ENCODE results near the gene KDM5B. TPM values are rescaled to one million over a fixed set of nuclear protein-coding genes. Genes with fewer than 3 reads are reported as not detected.

The KDM5B gene
- total and polyA plus RNA-seq, 9 of the 15 experiments (the other 6 are each of a cell fraction or from before 2014, with no cell fraction given), result 15.4 to 90.6 (median 57.1) TPM

DNA sequence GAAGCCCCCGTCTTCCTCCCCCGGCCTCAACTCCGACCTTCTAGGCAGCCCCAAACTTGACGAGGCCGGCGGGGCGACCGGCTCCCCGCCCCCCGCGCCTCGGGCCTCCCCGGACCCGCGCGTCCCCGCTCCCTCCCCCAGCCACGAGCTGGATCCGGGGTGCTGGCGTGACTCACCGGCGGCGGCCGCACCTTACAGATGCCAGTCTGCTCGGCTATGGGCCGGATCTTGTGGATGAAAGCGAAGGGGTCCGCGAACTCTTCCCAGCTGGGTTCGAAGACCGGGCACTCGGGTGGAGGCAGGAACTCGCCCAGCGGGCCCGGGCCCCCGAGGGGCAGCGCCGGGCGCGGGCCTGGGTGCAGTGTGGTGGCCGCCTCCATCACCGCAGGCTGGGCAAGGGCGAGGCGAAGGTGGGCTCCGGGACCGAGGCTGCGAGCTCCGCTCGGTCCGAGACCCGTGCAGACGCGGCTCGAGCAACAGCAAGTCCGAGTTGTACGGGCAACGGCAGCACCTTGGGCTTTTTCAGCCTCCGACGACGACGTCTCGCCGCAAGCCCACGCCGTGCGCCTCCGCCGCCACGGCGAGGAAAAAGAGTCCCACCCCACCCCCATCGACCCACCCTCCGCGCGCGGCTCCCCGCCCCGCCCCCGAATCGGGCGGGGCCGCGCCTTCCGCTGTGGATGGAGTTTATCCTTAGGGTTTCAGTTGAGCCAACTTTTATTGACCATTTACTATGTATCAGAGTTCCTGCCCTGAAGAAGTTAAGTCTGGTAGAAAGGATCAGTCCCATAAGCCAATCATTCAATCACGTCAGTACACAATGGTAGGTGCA is at the start of gene KDM5B (continued):
- TF ChIP-seq, protein P1, sequence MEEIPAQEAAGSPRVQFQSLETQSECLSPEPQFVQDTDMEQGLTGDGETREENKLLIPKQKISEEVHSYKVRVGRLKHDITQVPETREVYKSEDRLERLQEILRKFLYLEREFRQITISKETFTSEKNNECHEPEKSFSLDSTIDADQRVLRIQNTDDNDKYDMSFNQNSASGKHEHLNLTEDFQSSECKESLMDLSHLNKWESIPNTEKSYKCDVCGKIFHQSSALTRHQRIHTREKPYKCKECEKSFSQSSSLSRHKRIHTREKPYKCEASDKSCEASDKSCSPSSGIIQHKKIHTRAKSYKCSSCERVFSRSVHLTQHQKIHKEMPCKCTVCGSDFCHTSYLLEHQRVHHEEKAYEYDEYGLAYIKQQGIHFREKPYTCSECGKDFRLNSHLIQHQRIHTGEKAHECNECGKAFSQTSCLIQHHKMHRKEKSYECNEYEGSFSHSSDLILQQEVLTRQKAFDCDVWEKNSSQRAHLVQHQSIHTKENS (CRISPR knock-in tag; IDR thresholded peaks at IDR 0.05), result no peak
- TF ChIP-seq PYGO2 (tag; IDR thresholded peaks at IDR 0.05) (no peak), ZNF76 (CRISPR knock-in tag; IDR thresholded peaks at IDR 0.05; ENCODE audit: borderline replicate concordance) (no peak), RBFOX2 (IDR thresholded peaks at IDR 0.05; ENCODE audit: low read depth, low read length) (peak; percentile 92), PTBP1 (IDR thresholded peaks at IDR 0.05; ENCODE audit: low read depth, low read length) (no peak), THAP12 (CRISPR knock-in tag; IDR thresholded peaks at IDR 0.05) (peak; percentile 61; the same call in 1 of the 2 replicates), NCOA1 (IDR thresholded peaks at IDR 0.05; ENCODE audit: low read depth) (no peak), PURB (CRISPR knock-in tag; IDR thresholded peaks at IDR 0.05; ENCODE audit: low read depth) (no peak), SRSF7 (optimal IDR thresholded peaks at IDR 0.05; ENCODE audit: low read depth, low read length) (no peak), CCAR2 (IDR thresholded peaks at IDR 0.05; ENCODE audit: low read depth, low read length) (no peak), ZNF707 (CRISPR knock-in tag; conservative IDR thresholded peaks at IDR 0.05) (no peak), ZNF174 (CRISPR knock-in tag; IDR thresholded peaks at IDR 0.05) (no peak), ZNF696 (CRISPR knock-in tag; conservative IDR thresholded peaks at IDR 0.05) (no peak), ZNF507 (tag; conservative IDR thresholded peaks at IDR 0.05) (no peak), MCM3 (IDR thresholded peaks at IDR 0.05) (no peak), PHF21A (IDR thresholded peaks at IDR 0.05; ENCODE audit: borderline replicate concordance, low read depth) (no peak), NFYB (IDR thresholded peaks at IDR 0.05; ENCODE audit: extremely low read depth, insufficient read length) (no peak), U2AF2 (optimal IDR thresholded peaks at IDR 0.05; ENCODE audit: low read depth, low read length) (no peak), NFRKB (IDR thresholded peaks at IDR 0.05; ENCODE audit: low read depth) (no peak), HSF4 (CRISPR knock-in tag; IDR thresholded peaks at IDR 0.05; ENCODE audit: borderline replicate concordance) (no peak), LARP7 (IDR thresholded peaks at IDR 0.05) (no peak), ZNF408 (CRISPR knock-in tag; IDR thresholded peaks at IDR 0.05; ENCODE audit: low read depth) (no peak)
- TF ChIP-seq, protein P2, sequence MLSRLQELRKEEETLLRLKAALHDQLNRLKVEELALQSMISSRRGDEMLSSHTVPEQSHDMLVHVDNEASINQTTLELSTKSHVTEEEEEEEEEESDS (CRISPR knock-in tag; IDR thresholded peaks at IDR 0.05), result no peak
- TF ChIP-seq, protein P3, sequence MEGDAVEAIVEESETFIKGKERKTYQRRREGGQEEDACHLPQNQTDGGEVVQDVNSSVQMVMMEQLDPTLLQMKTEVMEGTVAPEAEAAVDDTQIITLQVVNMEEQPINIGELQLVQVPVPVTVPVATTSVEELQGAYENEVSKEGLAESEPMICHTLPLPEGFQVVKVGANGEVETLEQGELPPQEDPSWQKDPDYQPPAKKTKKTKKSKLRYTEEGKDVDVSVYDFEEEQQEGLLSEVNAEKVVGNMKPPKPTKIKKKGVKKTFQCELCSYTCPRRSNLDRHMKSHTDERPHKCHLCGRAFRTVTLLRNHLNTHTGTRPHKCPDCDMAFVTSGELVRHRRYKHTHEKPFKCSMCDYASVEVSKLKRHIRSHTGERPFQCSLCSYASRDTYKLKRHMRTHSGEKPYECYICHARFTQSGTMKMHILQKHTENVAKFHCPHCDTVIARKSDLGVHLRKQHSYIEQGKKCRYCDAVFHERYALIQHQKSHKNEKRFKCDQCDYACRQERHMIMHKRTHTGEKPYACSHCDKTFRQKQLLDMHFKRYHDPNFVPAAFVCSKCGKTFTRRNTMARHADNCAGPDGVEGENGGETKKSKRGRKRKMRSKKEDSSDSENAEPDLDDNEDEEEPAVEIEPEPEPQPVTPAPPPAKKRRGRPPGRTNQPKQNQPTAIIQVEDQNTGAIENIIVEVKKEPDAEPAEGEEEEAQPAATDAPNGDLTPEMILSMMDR (IDR thresholded peaks at IDR 0.05 in 2 of 3, conservative IDR thresholded peaks at IDR 0.05 in 1 of 3; ENCODE audit: insufficient read depth in 2 of 3, low read depth in 1 of 3, low read length in 3 of 3), result no peak

All from K562 (cell line).